LHCN-M2 (cell line): Measurements from ENCODE around the gene FBXW4. TPM values are rescaled to one million over a fixed set of nuclear protein-coding genes. Genes with fewer than 3 reads are reported as not detected.
A peak's percentile ranks its signal among the peaks of the same experiment; 100 is the strongest.
"Not testable (repeated sequence)": the region's sequence is repeated elsewhere in the genome, so short reads cannot be mapped to it uniquely, and the experiment has no call there.

Source experiments
- DNase-seq: peaks from one replicate; pipeline ENCODE4 v3.0.0-alpha.2; 2012; ENCODE audit warnings: low read depth
- total RNA-seq: library from RNA; depleted of rRNA; stranded (reverse); fragments of >200 nt; gene quantifications from 2 replicates; pipeline ENCODE4 v1.2.3, GENCODE V29; 2014

FBXW4 gene
- total RNA-seq, 1 experiment from 2014 or later: 15.5 TPM

DNA sequence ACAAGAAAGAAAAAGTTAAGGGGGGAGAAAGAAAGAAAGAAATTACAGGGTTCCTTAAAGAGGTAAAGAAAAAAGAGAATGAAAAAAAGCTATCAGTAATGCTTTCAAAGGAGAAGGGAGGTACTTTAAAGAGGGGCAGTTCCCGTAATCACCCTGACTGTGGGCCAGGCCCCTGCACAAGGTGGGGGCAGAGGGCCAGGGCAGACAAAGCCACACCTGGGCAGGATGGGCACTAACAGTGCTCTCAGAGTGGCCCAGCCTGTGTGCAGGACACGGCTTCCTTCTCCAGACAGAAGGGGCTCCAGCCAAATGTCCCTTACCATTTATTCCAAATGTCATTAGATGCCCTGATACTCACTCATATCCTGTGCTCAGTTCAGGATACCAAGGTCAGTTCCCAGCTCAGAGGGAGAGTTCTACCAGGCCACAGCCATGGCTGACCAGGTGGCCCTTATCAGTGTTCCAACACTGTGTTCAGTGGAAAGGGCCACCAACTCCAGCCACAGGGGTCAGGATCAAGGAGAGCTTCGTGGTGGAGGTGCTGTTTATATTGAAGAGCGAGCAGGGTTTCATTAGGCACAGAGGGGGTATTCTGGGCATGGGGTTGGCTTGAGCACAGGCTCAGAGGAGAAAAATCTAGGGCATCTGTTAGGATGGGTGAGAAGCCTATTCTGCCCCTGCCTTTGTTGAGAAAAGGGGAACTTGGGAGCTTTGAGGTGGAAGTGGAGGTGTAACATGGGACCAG lies 77.0 kb downstream of the FBXW4 start:
- DNase-seq: no peak

DNA sequence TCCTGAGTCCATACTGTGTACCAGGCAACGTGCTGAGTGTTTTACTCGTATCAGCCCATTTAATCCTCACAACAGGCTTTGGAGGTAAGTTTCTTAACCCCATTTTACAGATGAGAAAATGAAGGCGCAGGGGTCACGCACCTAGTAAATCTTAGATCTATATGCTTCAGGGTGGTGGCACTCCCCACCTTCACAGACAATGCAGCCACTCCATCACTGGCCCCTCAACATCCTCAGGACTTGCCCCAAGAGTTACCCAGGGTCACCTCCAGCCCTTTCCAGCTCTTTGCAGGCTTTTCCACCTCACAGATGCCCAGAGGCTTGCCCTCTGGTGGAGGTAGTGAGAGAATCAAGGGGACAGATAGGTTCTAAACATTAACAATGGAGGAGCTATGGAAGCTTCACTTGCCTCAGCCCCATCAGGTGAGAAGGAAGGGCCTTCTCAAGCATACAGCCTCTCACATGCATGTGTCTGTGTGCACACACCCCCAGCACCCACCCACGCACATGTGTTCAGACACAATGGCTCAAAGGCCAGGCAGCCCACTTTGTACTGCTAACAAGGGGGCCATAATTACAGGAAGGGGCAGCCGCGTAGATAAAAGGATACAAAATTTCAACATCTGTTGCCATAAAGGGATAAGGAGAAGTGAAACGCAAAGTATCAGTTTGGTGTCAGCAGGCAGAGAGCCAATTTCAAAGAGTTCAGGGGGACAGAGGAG lies 77.7 kb downstream of the FBXW4 start:
- no peak for DNase-seq

DNA sequence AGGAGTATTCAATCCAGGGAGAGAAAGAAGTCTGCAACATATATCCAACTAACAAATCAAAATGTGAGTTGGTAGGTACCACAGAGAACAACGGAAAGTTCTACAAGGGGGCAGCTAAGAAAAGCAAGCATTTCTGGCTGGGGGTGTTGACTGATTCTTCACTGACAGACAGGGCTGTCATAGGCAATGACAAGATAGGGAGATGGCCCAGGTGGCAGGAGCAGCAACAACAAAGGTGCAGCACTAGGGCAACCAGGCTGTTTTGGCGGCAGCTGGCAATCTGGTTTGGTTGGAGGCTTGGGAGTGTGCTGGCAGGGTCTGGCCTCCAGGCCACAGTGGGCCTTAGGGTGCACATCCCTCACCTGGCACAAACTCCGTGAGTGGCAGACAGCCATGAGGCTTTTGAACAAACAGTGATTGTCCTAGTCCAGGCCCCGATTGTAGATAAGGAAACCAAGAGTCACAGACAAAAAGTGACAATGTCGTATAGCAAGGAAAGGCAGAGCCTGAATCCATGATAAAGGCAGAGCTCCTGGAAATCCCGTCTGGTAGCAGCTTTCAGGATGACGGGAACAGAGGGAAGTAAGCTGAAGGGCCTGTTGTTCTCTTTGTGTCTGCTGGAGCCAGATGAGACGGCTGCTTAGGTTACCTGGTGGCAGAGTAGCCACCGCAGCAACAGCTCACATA lies 78.4 kb downstream of the FBXW4 start:
- no peak for DNase-seq

DNA sequence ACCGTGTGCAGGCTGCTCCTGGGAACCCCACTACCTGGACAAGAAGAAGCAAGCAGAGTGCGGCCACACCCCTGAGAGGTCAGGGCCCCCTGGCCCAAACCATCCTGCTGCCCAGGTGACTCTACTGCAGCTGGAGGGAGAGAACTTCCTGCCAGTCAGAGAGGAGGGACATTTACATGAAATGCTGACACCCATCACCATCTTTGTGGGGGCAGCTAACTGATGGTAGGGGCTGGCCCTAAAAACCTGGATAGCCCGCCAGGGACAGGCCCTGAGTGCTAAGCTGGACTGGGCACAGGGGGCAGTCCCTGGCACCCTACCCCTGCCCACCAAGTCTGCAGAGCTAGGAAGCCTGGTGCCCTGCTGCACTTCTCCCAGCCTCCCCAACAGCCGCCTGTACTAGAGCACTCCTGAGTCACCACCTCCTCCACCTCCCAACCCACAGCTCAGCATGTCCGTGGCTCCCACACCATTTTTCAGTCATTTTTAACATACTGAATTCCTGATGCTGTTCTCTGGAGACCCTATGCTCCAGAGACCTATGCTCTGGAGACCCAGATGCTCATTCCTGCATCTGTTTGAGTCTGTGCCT lies 79.3 kb downstream of the FBXW4 start:
- DNase-seq: no peak

GRCh38 chr10:101614663-101615524 lies 80.1 kb downstream of the FBXW4 start:
- DNase-seq: no peak

DNA sequence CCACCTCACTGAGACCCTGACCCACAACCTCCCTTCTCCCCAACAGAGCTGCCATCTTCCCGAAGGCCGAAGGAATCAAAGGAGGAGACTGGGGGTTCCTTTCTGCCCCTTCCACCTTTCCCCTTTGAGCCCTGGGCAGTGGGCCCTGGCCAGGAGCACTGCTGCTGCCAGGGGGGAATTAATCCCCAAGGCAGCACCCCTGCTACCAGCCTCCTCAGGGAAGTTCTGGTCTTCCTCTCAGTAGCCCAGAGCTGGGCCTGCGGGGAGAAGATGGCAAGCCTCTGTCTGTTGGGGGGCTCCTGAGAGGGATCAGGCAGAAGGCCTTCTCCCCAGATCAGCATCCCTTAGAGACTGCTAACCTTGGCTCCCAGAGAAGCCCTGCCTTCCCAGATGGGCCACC lies 81.3 kb downstream of the FBXW4 start:
- no peak for DNase-seq

- no peak for DNase-seq
Measured at GRCh38 chr10:101612872-101613271, 82.1 kb downstream of the FBXW4 start.

GRCh38 chr10:101612086-101612485 lies 82.9 kb downstream of the FBXW4 start:
- no peak for DNase-seq

GRCh38 chr10:101611096-101611905 lies 83.7 kb downstream of the FBXW4 start:
- DNase-seq: peak; percentile 23

DNA sequence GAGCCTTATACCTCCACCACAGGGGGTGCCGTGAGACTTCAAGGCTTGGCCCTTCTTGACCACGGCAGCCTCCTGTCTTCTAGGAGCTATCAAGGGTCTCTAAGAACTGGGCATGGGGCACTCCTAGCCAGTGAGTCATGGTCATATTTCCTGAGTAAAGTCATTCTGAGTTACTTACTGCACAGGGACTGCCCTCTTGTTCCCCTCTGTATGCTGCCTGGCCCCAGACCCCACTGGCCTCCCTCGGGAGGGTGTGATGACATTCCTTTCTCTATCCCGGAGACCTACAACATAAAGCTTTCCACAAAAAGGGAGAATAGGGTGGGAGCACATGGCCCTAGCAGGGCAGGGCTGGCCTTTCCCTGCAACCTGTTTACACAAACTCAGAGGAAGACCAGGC lies 85.5 kb downstream of the FBXW4 start:
- no peak for DNase-seq

- no peak for DNase-seq
Measured at GRCh38 chr10:101607124-101607523, 87.8 kb downstream of the FBXW4 start.

DNA sequence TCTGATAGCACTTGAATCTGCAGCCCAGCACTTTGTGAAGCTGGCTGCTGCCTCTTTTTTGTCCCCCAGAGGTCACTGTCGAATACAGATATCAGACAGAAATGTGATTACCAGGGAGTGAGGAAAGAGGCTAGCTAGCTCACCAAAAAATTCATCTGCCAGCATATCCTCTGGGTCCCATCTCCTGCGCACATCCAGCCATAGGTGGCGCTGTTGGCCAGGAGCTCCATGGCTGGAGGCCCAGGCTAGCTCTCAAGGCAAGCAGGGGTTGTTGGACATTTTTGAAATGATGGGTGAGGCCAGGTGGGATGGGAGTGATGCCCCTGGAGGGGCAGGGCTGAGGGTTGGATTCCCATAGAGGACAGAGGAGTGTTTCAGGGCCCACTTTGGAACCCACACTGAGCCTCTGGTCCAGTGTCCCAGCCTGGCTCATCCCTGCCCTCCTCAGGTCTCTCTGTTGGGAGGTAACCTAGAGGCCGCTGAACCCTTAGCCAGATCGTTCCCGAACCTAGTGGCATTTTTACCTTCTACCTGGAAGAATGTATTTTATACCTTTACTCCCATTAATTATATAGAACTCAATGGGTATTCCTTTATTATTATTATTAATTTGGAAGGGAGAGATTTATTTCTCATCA lies 92.1 kb downstream of the FBXW4 start:
- peak; percentile 80 for DNase-seq

GRCh38 chr10:101601541-101601940 lies 93.4 kb downstream of the FBXW4 start:
- DNase-seq: no peak

DNA sequence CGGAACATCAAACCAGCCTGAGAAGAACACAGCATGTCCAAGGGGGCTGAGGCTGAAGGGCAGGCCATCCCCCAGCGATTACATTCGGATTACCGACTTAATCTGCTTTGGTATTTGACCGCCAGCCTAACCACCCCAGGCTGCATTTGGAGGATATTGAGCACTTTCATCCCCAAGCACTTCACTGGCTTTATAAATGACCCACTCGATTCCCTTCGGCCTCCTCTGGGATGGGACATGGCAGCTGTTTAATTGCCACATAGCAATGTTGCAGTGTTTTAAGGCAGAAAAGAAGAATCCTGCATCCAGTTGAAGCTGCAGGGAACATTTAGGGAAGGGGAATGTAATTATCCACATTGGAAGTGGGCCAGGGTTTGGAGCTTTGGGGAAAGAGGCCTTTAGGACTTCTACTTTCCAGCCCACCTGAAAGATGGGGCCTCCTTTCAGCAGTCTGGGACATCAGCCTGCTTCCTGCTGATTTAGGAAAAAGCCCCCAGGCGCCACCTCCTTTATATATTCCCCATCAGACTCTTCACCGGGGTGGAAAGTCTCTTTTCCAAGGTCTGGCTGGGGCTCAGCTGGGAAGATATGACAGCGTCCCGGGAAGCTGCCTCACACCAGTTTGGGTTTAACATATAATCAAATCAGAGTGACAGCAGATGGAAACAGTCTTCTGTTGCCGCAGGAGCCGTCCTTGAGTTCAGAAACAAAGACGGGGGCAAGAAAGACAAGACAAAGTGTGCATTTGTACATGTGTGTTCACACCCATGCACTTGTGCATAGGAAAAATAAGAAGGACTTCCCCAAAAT lies 97.7 kb downstream of the FBXW4 start:
- no peak for DNase-seq

DNA sequence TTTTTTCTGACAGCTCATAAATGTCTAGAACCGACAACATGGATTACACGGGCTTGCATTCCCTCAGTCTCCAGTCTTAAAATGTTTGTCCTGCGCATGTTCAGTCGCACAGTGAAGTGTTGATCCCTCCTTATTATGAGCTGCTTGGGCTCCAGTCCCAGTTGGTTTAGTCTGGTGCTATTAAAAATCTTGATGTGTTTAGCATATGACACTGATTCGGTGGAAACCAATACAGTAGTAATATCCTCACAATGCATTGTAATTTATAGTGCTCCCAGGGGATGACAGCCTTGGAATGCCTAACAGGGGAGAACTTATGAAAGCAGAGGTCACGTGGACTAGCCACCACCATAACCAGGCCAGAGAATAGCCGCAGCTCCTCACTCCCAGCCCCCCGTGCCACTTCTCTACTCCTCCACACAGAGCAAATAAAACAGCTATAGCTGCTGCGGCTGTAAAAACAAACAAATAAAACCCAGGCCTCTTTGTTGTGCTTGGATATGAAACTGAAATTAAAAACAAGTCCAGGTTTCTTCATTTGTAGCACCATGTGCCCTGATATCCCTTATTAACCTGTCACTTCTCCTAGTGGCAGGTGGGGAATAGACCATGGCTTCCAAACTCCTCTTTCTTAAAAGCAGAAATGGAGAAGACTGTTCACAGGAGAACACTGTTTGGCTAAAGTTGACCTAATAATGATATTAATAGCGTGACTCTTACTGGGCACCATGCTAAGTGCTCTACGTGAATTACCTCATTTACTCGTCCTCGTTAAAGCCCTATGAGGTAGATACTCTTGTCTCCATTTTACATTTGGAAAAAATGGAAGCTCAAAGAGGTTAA lies 99.2 kb downstream of the FBXW4 start:
- no peak for DNase-seq

- DNase-seq: not testable (repeated sequence)
Measured at GRCh38 chr10:101593331-101593730, 101.6 kb downstream of the FBXW4 start.

- peak; percentile 31 for DNase-seq
Measured at GRCh38 chr10:101588879-101589278, 106.1 kb downstream of the FBXW4 start.
